ENCODE measurements around the gene LSP1. TPM values are rescaled to one million over a fixed set of nuclear protein-coding genes. Genes with fewer than 3 reads are reported as not detected.

LSP1 gene
- total and polyA plus RNA-seq, 2 of the 8 experiments (the other 6 are each of a cell fraction or from before 2014, with no cell fraction given) = 0.03 TPM; not detected in 1

DNA sequence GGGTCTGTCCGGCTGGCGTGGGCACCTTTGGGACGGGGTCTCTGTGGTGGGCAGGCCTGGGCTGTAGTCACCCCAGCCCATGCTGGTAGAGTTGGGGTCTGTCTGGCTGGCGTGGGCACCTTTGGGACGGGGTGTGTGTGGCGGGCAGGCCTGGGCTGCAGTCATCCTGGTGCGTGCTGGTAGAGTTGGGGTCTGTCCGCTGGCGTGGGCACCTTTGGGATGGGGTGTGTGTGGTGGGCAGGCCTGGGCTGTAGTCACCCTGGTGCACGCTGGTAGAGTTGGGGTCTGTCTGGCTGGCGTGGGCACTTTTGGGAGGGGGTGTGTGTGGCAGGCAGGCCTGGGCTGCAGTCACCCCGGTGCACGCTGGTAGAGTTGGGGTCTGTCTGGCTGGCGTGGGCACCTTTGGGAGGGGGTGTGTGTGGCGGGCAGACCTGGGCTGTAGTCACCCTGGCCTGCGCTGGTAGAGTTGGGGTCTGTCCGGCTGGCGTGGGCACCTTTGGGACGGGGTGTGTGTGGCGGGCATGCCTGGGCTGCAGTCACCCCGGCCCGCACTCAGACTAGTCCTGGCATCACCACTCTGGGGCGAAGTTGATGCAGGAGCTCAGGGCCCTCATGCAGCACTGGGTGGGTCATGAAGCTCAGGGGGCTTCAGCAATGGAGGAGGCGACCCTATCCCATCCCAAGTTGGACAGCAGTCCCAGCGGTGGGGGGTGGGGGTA lies 19.5 kb downstream of the LSP1 start:
- Histone ChIP-seq H3K27me3 (replicated peaks in 1 of 4; ENCODE audit: control insufficient read depth in 3 of 4, extremely low read depth in 1 of 4, insufficient read depth in 3 of 4, low read length in 3 of 4) (peaks cover 0 to 3% (median 0%) of the 10 kb centered on the region in 4 experiments; a peak in 1 of 7 replicates), H3K14ac (ENCODE audit: insufficient read length) (no peak overlapping the region), H2BK120ac (replicated peaks; ENCODE audit: low read depth, low read length) (no peak overlapping the region), H3K9me3 (ENCODE audit: insufficient read depth in 2 of 2, low read depth in 1 of 2, low read length in 1 of 2) (no peaks in the 10 kb centered on the region), H3K4me1 (replicated peaks in 1 of 4; ENCODE audit: control insufficient read depth in 3 of 4, insufficient read depth in 4 of 4, low read length in 3 of 4) (no peaks in the 10 kb centered on the region; a peak in 1 of 7 replicates), H3K4ac (replicated peaks; ENCODE audit: insufficient read length, low read depth, low read length) (no peak overlapping the region), H4K91ac (replicated peaks; ENCODE audit: insufficient read length, low read length) (no peak overlapping the region), H3K9ac (replicated peaks in 1 of 4; ENCODE audit: extremely low read depth in 1 of 4, low read depth in 3 of 4, low read length in 3 of 4) (no peak overlapping the region), H3K18ac (ENCODE audit: extremely low read depth, low read length) (no peak overlapping the region), H2BK20ac (ENCODE audit: low read length) (no peak overlapping the region), H3K36me3 (ENCODE audit: control insufficient read depth in 2 of 4, insufficient read depth in 4 of 4, low read length in 3 of 4) (no peaks in the 10 kb centered on the region), H2BK12ac (ENCODE audit: low read depth, low read length) (no peak overlapping the region), H3K27ac (ENCODE audit: low read depth, low read length) (no peak overlapping the region), H2AFZ (ENCODE audit: low read length) (no peak overlapping the region), H3K4me2 (ENCODE audit: insufficient read depth in 1 of 2, low read depth in 2 of 2, low read length in 2 of 2) (no peak overlapping the region), H3K79me1 (ENCODE audit: low read depth, low read length) (no peaks in the 10 kb centered on the region), H3K4me3 (ENCODE audit: extremely low read depth in 1 of 4, insufficient read depth in 2 of 4, low read depth in 3 of 4, low read length in 4 of 4) (no peak overlapping the region), H4K8ac (ENCODE audit: extremely low read depth, insufficient read depth, low read length) (no peak overlapping the region), H3K56ac (replicated peaks; ENCODE audit: insufficient read length, low read depth, low read length) (no peak overlapping the region), H3K23me2 (ENCODE audit: low read depth, low read length) (no peaks in the 10 kb centered on the region; the same call in 1 of the 2 replicates), H2AK5ac (ENCODE audit: low read depth, low read length) (no peak overlapping the region), H4K5ac (ENCODE audit: insufficient read length, low read depth, low read length) (no peak overlapping the region), H3K79me2 (ENCODE audit: control insufficient read depth in 1 of 2, insufficient read depth in 2 of 2, low read length in 2 of 2) (no peaks in the 10 kb centered on the region), H4K20me1 (replicated peaks in 1 of 2; ENCODE audit: control insufficient read depth in 1 of 2, insufficient read depth in 2 of 2, low read length in 2 of 2) (no peaks in the 10 kb centered on the region), H2BK5ac (ENCODE audit: low read depth, low read length) (no peak overlapping the region), H2BK15ac (ENCODE audit: low read length) (no peak overlapping the region; the same call in 1 of the 2 replicates), H3K23ac (ENCODE audit: insufficient read length) (no peak overlapping the region)
- ChIA-PET POLR2A (ENCODE audit: partially characterized antibody) (no interaction called here), CTCF (ENCODE audit: partially characterized antibody) (interaction anchor here (0.6 kb wide), 1 partner anchor 46 kb away, joined by 3 read pairs; no protein-coding TSS in a partner anchor)
- TF ChIP-seq GTF2F1 (IDR thresholded peaks at IDR 0.05; ENCODE audit: borderline replicate concordance, low read depth, low read length) (no peak), TAF1 (IDR thresholded peaks at IDR 0.05; ENCODE audit: low read depth, low read length) (no peak), BRCA1 (IDR thresholded peaks at IDR 0.05; ENCODE audit: low read depth, low read length) (no peak), SIX5 (IDR thresholded peaks at IDR 0.05; ENCODE audit: low read depth, low read length) (no peak), CHD1 (IDR thresholded peaks at IDR 0.05; ENCODE audit: low read depth, low read length) (no peak), SAP30 (IDR thresholded peaks at IDR 0.05; ENCODE audit: insufficient read depth, insufficient replicate concordance, low read length) (no peak), CBX8 (IDR thresholded peaks at IDR 0.05; ENCODE audit: borderline replicate concordance, low read depth, low read length) (no peak), FOSL1 (IDR thresholded peaks at IDR 0.05; ENCODE audit: insufficient read depth, low read depth, low read length) (no peak)
- no peak for FAIRE-seq
- WGBS, 2 experiments (ENCODE audit: extremely low coverage in 1 of 2, insufficient coverage in 1 of 2, insufficient read length in 1 of 2, insufficient replicate concordance in 2 of 2, low coverage in 1 of 2, low lambda C conversion rate in 2 of 2, missing lambda C conversion rate in 1 of 2) = 86% methylated on average over 17 of the region's 25 CpGs; no CpG with 5 or more reads in 1 of the 2 experiments
- no peak for DNase-seq (ENCODE audit: low read depth in 1 of 2, low spot score in 2 of 2)

Data from H1 (cell line).